SK-N-MC (cell line): Measurements from ENCODE around the gene OCA2.

ENCODE experiments used
- DNase-seq: peaks from one replicate; pipeline ENCODE4 v3.0.0-alpha.2; 2011; ENCODE audit warnings: low read depth, low spot score
- H3K27ac ChIP-seq: fragments of 200-600 bp; sonication (generic); 2 replicates; pipeline ENCODE4 v1.5.1; 2016; ENCODE audit warnings: mixed run types
- H3K36me3 ChIP-seq: fragments of 200-600 bp; sonication (generic); 2 replicates; pipeline ENCODE4 v1.6.1; 2017; ENCODE audit warnings: antibody characterized with exemption, low read length, mixed read lengths; ENCODE audit not compliant: insufficient read depth
- H3K4me3 ChIP-seq: fragments of 200-600 bp; sonication (generic); 2 replicates; pipeline ENCODE4 v1.5.1; 2016
- H3K9ac ChIP-seq: fragments of 200-600 bp; sonication (generic); 2 replicates; pipeline ENCODE4 v1.8.0; 2017; ENCODE audit warnings: mixed run types, mixed read lengths; ENCODE audit not compliant: insufficient read length
- H3K9me3 ChIP-seq: fragments of 200-600 bp; sonication (generic); 2 replicates; pipeline ENCODE4 v1.6.1; 2017; ENCODE audit warnings: low read depth, mild to moderate bottlenecking, antibody characterized with exemption, low read length, moderate library complexity, mixed read lengths
- EZH2 ChIP-seq: fragments of 200-600 bp; sonication (generic); IDR thresholded peaks from one replicate; pipeline ENCODE4 v1.6.1; 2017; ENCODE audit warnings: antibody characterized with exemption
- FOXP2 ChIP-seq: optimal IDR thresholded peaks from 2 replicates; pipeline ENCODE3; 2011; ENCODE audit warnings: mild to moderate bottlenecking, moderate library complexity; ENCODE audit not compliant: insufficient read depth; ENCODE audit errors: extremely low read length, control extremely low read depth
- POLR2AphosphoS5 ChIP-seq: IDR thresholded peaks from 2 replicates; pipeline ENCODE4 v1.6.1; 2012; ENCODE audit warnings: mild to moderate bottlenecking, low read depth, low read length, borderline replicate concordance

Gene OCA2

GRCh38 chr15:27897481-27897880 lies 201.6 kb downstream of the OCA2 start:
- no peaks in the 10 kb centered on the region for H3K36me3 ChIP-seq
- H3K27ac ChIP-seq: no peak overlapping the region
- no peaks in the 10 kb centered on the region for H3K9me3 ChIP-seq
- no peak for TF ChIP-seq EZH2
- TF ChIP-seq FOXP2: no peak
- TF ChIP-seq POLR2AphosphoS5: no peak
- no peak overlapping the region for H3K9ac ChIP-seq
- DNase-seq: no peak
- no peak overlapping the region for H3K4me3 ChIP-seq

- no peaks in the 10 kb centered on the region for H3K36me3 ChIP-seq
- TF ChIP-seq FOXP2: no peak
- TF ChIP-seq POLR2AphosphoS5: no peak
- no peak for TF ChIP-seq EZH2
- no peak overlapping the region for H3K4me3 ChIP-seq
- H3K9ac ChIP-seq: no peak overlapping the region
- H3K9me3 ChIP-seq: no peaks in the 10 kb centered on the region
- no peak for DNase-seq
- no peak overlapping the region for H3K27ac ChIP-seq
These were observed 204.5 kb downstream of the OCA2 start for GRCh38 chr15:27894645-27895044.

- Histone ChIP-seq H3K4me3 (no peak overlapping the region), H3K9ac (no peak overlapping the region), H3K9me3 (no peaks in the 10 kb centered on the region), H3K36me3 (no peaks in the 10 kb centered on the region), H3K27ac (no peak overlapping the region)
- no peak for DNase-seq
- TF ChIP-seq POLR2AphosphoS5: no peak
- TF ChIP-seq FOXP2: no peak
- TF ChIP-seq EZH2: no peak
These were observed 209.9 kb downstream of the OCA2 start for GRCh38 chr15:27889258-27889657.

GRCh38 chr15:27885201-27885600 lies 213.9 kb downstream of the OCA2 start:
- no peak for TF ChIP-seq EZH2
- no peak for TF ChIP-seq FOXP2
- TF ChIP-seq POLR2AphosphoS5: no peak
- H3K9ac ChIP-seq: no peak overlapping the region
- DNase-seq: no peak

GRCh38 chr15:27884726-27885125 lies 214.4 kb downstream of the OCA2 start:
- TF ChIP-seq EZH2 (no peak), FOXP2 (no peak), POLR2AphosphoS5 (no peak)
- no peaks in the 10 kb centered on the region for H3K36me3 ChIP-seq
- no peaks in the 10 kb centered on the region for H3K9me3 ChIP-seq
- H3K9ac ChIP-seq: no peak overlapping the region
- no peak for DNase-seq
- H3K4me3 ChIP-seq: no peak overlapping the region
- H3K27ac ChIP-seq: no peak overlapping the region

More at GRCh38 chr15:27885201-27885600, 213.9 kb downstream of the OCA2 start:
- H3K27ac ChIP-seq: no peak overlapping the region
- no peaks in the 10 kb centered on the region for H3K36me3 ChIP-seq
- no peaks in the 10 kb centered on the region for H3K9me3 ChIP-seq
- no peak overlapping the region for H3K4me3 ChIP-seq

GRCh38 chr15:27878841-27879240 lies 220.3 kb downstream of the OCA2 start:
- Histone ChIP-seq H3K9ac (no peak overlapping the region), H3K36me3 (no peaks in the 10 kb centered on the region), H3K4me3 (no peak overlapping the region), H3K9me3 (no peaks in the 10 kb centered on the region), H3K27ac (no peak overlapping the region)
- TF ChIP-seq FOXP2 (no peak), POLR2AphosphoS5 (no peak), EZH2 (no peak)
- no peak for DNase-seq

GRCh38 chr15:27873828-27874227 lies 225.3 kb downstream of the OCA2 start:
- Histone ChIP-seq H3K9me3 (no peaks in the 10 kb centered on the region), H3K36me3 (no peaks in the 10 kb centered on the region), H3K4me3 (no peak overlapping the region), H3K9ac (no peak overlapping the region), H3K27ac (no peak overlapping the region)
- TF ChIP-seq FOXP2: no peak
- no peak for TF ChIP-seq POLR2AphosphoS5
- TF ChIP-seq EZH2: no peak
- DNase-seq: no peak

GRCh38 chr15:27873039-27873438 lies 226.1 kb downstream of the OCA2 start:
- Histone ChIP-seq H3K9ac (no peak overlapping the region), H3K9me3 (no peaks in the 10 kb centered on the region), H3K4me3 (no peak overlapping the region), H3K36me3 (no peaks in the 10 kb centered on the region), H3K27ac (no peak overlapping the region)
- no peak for TF ChIP-seq FOXP2
- TF ChIP-seq POLR2AphosphoS5: no peak
- no peak for TF ChIP-seq EZH2
- no peak for DNase-seq

GRCh38 chr15:27872355-27872754 lies 226.8 kb downstream of the OCA2 start:
- H3K36me3 ChIP-seq: no peaks in the 10 kb centered on the region
- H3K9ac ChIP-seq: no peak overlapping the region
- DNase-seq: no peak
- no peak overlapping the region for H3K27ac ChIP-seq
- no peak overlapping the region for H3K4me3 ChIP-seq
- H3K9me3 ChIP-seq: no peaks in the 10 kb centered on the region
- TF ChIP-seq POLR2AphosphoS5 (no peak), EZH2 (no peak)

GRCh38 chr15:27871902-27872260 lies 227.2 kb downstream of the OCA2 start:
- Histone ChIP-seq H3K4me3 (no peak overlapping the region), H3K27ac (no peak overlapping the region), H3K9ac (no peak overlapping the region), H3K9me3 (no peaks in the 10 kb centered on the region), H3K36me3 (no peaks in the 10 kb centered on the region)
- DNase-seq: no peak
- no peak for TF ChIP-seq FOXP2
- TF ChIP-seq EZH2: no peak
- no peak for TF ChIP-seq POLR2AphosphoS5
